Measurements from ENCODE around the gene KCP.

KCP gene

DNA sequence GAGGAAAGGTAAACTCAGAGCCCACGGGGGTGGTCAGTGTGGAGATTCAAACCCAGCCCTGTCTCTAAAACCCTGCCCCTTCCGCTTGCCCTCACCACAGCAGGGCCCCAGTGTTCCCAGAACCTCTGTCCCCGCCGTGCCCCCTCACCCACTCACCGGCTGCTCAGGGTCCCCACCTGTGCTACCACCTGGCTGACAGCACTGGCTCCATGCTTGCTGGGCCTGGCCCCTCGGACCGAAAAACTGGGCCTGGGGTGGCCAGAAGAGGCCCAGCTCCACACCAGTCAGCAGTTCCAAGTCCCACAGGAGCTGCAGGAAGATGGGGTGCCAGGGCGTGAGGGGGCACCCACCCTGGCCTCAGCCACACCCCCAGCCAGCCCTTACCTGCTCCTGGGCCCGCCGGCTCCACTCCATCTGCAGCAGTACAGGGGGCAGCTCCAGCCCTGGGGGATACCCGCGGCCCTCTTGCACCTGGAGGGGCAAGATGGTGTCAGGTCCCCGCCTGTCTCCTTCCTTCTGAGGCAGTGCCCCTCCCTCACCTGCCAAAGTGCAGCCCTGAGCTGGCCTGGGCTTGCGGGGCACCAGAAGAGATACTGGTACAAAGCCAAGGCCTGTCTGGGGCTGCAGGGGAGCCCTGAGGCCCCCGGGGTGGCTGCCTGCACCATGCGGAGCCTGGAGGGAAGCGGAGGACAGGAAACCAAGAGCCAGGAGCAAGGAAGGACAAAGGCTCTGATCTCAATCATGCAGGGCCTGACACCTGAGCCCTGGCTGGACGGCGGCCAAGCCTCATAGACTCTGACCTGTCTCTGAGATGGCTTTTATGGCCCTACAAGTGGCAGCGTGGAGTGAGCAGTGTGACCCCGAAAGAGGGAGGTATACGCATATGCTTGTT is 36.1 kb downstream of the KCP start:
- no peak for DNase-seq (ENCODE audit: low read depth)

DNA sequence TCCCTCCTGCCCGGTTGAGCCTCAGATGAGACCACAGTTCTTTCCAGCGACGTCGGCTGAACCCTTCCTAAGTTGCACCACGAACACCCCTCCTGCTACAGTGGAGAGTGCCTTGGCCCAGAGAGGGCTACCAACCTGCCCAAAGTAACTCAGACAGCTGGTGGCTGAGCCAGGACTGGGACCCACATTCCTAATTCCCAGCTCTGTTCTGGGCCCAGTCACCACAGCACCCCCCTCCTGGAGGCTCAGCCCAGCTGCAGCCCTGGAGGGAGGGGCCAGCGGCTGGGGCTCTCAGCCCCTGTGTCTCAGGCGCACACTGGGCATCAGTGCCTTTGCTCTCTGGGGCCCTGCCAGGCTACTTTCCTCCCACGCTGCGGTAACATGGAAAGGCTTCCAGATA is 37.3 kb downstream of the KCP start:
- no peak for DNase-seq (ENCODE audit: low read depth)

DNA sequence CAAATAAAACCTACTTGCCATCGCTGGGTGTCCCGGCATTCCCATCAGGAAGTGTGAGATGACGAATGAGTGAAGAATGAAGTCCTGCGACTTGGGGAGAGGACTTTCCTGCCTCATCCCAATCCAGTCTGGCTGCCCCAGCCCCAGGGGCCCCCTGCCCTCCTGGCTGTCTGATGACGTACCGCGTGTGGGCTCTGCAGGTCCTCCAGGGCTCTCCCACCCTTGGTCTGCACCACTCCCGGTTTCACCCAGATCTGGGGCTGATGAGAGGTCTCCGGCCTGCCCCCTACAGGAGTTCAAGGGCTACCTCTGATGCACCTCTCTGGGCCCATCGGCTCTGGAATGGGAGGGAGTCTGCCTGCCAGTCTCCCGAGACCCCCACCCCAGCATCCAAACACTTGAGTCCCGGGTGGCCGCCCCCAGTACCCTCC is 38.1 kb downstream of the KCP start:
- no peak for DNase-seq (ENCODE audit: low read depth)

DNA sequence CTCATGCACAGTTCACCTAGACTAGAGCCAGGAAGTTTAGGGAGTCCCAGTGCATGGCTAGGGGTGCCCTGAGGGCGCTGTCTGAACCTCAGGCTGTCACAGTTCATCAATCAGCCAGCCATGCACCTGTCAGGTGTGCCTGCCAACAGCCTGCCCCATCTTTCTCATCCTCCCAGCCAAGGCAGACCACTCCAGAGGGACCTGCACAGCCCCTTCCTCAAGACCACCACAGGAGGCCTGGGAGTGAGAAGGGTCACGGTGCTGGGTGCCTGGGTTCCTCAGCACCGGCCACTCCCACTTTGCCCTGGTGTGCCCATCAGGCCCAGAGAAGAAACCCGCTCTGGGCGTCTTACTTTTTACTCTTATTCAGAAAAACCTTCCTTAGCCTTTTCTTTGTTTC is 39.5 kb downstream of the KCP start:
- no peak for DNase-seq (ENCODE audit: low read depth)

DNA sequence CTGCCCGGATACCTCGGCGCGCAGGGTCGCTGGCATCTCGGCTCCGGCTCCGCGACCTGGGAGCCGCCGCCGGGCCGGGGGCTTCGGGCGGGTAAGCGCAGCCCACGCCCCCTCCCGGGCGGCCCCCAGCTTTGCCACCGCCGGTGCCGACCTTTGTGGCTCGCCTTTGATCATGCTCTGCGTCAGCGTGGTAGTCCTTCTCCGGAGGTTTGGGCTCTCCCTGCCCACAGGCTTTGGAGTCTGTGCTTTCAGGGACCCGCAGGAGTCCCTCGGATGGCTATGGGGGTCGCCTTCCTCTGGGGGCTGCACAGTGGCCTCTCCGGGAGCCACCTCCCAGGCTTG is 40.6 kb downstream of the KCP start:
- DNase-seq (ENCODE audit: low read depth): no peak

DNA sequence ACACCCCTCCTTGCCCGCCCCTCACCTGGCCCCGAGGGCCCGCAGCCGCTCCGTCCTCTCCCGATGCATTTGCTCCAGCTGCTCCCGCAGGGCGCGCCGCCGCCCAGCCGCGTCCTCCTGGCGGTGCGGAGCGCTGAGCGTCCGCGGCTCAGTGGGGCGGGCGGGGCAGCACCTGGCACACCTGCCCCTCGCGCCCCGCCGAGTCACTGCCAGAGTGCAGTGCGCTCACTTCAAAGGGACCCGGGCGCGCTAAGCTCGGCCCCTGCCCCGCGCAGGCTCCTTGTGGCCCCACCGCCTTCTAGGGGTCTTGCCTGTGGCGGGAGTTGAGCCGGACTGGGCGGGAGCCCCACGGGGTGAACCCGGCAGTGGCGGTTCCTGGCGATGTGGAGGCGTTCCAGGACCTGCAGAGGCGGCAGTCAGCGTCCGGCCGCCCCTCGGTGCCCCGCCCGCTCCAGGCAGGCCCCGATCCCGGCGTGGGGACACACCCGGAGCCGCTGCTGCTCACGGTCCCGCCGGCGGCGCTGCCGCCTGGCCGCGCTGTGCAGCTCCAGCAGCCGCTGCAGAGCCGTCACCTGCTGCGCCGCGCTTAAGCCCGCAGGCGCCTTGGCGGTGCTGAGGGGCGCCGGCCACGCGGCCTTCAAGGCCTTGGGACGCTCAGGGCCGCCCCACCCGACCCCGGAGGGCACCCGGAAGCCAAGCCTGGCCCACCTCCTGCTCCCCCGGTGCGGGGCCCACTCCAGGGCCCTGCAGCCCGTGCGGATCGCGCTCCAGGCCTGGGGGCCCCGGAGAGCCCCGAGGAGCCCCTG is 41.2 kb downstream of the KCP start:
- peak; percentile 27 for DNase-seq (ENCODE audit: low read depth)

DNA sequence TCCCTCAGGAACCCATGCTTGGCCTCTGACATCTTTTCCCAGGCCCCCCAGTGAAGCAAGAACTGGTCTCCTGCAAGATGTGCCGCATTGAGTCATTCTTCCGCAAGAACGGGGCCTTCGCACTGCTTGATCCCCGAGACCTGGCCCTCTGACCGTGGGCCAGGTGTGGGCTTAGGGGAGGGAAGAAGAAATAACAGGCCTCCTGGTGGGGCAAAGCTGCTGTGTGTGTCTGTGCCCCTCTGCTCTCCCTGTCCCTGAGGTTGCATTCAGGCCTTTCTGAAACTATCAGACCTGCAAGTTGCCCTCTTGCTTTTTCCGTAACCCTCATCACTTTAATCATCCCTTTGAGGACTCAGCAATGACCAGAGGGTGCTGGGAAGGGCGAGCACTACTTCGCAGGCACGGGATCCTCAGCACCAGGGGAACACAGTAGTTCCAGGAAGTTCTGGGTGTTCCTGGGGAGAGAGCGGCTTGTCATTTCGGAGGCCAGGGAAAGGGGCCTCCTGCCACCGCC is 41.8 kb downstream of the KCP start:
- no peak for DNase-seq (ENCODE audit: low read depth)

DNA sequence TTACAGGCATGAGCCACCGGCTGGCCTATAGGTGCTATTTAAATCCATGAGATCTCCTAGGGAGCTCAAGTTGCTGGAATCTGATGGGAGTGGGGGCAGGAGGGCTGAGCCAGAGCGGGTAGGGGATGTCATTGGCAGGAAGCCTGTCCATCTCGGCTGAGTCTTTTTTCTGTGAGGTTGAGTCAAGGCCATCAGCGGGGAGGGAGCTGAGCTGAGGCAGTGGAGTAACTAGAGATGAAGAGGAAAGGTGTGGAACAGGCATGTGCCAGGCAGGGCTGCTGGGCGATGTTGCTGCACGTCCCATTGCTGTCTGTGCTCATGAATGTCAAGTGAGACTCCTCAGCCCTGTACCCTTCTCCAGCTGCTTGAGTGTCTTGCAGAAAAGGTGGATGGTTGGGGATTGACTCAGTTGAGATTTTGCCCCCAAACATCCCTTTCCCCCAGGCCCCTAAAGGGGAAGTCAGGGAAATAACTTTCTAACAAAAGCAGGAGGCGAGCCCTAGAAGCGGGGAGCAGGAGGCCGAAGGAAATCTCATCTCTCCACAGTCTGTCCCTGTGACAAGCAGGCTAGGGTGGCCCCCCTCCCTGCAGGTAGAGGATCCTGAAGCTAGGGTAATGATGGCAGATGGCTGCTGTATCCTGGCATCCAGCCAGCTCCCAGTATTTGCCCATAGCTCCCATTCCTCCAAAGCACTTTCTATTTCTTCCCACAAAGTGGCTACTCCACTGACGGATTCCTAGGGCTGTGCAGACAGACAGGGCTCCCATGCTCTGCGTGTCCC is 42.5 kb downstream of the KCP start:
- DNase-seq (ENCODE audit: low read depth): no peak

DNA sequence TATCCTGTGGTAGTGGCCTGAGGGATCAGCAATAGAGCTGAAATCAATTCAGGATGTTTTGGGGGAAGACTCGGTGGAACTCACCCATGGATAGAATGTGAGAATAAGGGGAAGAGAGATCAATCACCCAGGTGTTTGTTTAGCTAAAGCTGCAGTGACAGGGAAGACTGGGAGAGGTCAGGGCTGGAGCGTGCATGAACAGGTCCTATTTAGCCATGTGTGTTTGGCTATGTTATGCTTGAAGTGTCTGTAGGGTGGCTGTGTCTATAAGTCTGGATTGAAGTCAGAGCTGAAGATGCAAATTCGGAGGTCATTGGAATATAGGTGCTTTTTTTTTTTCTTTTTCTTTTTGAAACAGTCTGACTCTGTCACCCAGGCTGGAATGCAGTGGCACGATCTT is 43.3 kb downstream of the KCP start:
- no peak for DNase-seq (ENCODE audit: low read depth)

DNA sequence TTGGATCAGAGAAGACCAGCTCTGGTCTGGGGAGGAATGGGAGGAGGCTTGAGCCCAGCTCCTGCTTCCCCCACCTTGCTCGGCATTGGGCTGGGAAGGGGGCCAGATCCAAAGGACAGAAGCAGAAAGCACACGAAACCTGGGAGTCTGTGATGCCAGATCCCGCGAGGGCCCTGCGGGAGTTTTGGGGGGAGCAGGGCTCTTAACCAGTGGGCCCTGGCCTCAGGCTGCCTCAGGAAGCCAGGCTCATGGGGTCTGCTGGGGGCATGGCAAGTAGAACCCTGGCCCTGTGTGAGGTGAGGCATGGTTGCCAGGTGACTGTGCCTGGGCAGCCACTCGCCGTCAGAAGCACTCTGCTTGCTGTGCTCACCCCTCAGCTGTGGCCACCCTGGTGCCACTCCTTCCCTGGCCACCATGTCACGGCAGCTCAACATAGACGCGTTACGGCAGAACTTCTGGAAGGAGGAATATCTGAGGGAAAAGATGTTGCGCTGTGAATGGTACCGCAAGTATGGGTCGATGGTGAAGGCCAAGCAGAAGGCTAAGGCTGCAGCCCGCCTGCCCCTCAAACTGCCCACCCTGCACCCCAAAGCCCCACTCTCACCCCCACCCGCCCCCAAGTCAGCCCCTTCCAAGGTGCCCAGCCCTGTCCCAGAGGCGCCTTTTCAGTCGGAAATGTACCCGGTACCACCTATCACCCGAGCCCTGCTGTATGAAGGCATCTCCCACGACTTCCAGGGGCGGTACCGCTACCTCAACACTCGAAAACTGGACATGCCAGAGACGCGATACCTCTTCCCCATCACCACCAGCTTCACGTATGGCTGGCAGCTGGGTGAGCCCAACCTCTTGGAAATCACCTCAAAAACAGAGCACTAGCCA is 44.3 kb downstream of the KCP start:
- DNase-seq (ENCODE audit: low read depth): no peak

DNA sequence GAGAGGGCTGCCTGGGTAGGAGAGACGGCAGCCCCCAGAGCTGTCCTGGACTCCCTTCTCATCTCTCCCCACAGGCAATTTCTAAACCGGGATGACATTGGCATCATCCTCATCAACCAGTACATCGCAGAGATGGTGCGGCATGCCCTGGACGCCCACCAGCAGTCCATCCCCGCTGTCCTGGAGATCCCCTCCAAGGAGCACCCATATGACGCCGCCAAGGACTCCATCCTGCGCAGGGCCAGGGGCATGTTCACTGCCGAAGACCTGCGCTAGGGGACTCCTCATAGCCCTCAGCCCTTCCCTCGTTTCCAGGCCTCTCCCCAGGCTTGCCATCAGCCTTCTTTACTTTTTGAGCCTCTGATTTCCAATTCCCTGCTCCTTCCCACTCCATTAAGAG is 45.2 kb downstream of the KCP start:
- DNase-seq (ENCODE audit: low read depth): no peak

DNA sequence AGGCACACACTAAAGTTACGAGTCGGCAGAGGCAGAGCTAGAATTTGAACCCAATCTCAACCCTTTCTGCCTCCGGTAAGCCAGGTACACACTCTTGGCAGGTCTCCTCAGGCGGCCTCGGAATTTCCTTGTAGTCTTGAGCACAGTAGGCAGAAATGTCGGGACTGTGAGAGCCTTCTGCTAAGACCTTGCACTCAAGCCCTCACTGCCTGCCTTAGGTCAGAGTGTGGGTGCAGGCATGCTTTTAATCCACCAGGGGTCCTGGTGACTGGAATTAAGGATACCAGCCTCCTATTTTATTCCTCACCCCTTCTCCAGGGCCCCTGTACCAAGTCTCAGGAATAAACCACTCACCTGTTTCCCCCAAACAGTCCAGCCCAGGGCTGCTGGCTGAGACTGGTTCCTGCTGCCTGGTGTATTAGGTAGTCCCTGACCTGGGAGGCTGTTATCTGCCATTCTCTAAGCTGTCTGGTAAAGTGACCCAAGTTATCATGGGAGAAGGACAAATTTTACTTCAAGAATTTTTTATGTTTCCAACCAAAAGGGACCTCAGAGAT is 47.0 kb downstream of the KCP start:
- DNase-seq (ENCODE audit: low read depth): no peak

DNA sequence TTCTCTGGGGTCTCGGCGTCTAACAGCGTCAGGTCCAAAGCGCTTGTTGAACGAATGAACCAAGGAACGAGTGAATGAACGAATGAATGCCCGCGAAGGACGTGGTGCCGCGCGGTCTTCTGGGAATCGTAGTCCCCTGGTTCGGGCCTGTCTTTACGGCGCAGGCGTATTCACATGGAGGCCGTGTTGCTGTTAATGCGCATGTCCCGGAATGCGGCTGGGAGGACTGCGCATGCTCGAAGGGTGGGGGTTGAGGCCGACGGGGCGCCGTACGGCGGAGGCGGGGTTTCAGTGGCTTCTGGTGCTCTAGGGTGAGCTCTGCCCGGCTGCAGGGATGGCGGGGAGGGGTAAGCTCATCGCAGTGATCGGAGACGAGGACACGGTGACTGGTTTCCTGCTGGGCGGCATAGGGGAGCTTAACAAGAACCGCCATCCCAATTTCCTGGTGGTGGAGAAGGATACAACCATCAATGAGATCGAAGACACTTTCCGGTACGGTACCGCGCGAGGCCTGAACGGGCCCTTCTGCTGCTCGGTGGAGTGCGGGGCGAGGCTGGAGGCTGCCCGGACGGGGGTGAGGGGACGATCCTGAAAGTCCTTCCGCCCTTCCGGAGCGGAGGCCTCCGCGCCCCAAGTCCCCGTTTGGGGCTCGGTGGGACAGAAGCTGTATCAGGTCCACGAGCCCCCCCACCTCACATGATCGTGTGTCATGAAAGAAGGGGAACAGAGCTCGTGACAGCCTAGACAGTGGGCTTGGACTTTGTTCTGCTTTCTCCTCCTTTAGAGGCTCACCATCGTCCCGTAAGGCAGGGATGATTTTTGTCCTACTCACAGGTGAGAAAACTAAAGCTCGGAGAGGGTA is 47.7 kb downstream of the KCP start, which contains the start of gene ATP6V1F:
ATP6V1F (plus strand) TSS at position 286 of the 862 bp plus-strand sequence; CDS start at position 335, 49 bp downstream.
- peak; percentile 99 for DNase-seq (ENCODE audit: low read depth)

DNA sequence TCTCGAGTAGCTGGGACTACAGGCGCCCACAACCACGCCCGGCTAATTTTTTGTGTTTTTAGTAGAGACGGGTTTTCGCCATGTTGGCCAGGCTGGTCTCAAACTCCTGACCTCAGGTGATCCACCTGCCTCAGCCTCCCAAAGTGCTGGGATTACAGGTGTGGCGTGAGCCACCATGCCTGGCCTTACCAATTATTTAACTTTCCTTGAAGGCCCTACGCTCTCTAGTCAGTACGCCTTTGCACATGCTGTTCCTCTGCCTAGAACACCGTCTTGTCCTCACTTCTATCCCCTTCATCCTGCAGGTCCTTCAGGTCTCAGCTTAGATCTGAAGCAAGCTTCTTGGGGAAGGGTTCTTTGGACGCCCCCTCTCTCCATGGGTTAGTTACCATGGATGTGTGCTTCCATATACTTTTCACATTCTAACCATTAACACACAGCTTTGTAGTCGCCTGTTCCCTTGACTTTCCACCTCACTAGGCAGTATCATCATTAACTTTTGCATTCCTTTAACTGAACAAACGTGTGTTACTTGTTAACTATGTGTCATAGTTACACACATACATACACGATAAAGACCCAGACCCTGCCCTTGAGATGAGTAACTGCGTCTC is 48.4 kb downstream of the KCP start:
- no peak for DNase-seq (ENCODE audit: low read depth)

DNA sequence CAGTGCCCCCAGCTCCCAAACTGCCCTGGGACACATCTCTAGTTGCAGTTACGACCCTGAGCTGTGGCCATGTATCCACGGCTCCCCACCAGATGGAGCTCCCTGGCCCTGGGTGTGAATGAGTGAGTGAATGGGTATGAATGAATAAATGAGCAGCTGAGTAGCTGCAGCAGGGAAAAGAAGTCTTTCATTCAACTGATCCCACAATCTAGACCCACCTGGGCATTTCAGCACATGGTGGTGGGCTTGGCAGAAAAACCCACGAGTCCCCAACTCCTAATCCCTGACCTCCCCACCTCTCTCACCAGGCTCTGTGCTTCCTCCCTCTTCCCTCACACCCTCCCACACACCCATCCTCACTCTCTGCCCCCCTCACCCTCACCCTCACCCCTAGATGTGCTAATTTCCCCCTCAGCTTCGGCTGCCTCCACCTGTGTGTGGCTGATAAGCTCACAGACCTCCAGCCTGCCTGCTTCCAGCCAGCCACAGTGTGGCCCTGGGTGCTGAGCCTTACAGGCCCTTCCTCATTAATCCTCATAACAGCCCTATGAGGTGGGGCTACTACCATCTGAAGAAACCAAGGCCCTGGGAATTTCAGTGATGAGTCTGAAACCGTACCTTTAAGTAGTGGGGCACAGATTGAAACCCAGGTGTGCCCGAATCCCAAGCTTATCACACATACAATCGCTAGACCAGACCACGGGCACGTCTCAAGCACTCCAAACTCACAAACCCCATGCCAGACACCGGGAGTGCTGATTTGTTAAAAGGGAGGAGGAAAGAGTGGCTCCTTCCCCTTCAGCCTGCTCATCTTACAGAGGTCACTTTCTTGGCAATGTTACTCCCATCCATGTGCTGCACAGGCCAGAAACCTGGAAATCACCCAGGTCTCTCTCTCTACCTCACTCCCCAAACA is 50.1 kb downstream of the KCP start:
- DNase-seq (ENCODE audit: low read depth): no peak

DNA sequence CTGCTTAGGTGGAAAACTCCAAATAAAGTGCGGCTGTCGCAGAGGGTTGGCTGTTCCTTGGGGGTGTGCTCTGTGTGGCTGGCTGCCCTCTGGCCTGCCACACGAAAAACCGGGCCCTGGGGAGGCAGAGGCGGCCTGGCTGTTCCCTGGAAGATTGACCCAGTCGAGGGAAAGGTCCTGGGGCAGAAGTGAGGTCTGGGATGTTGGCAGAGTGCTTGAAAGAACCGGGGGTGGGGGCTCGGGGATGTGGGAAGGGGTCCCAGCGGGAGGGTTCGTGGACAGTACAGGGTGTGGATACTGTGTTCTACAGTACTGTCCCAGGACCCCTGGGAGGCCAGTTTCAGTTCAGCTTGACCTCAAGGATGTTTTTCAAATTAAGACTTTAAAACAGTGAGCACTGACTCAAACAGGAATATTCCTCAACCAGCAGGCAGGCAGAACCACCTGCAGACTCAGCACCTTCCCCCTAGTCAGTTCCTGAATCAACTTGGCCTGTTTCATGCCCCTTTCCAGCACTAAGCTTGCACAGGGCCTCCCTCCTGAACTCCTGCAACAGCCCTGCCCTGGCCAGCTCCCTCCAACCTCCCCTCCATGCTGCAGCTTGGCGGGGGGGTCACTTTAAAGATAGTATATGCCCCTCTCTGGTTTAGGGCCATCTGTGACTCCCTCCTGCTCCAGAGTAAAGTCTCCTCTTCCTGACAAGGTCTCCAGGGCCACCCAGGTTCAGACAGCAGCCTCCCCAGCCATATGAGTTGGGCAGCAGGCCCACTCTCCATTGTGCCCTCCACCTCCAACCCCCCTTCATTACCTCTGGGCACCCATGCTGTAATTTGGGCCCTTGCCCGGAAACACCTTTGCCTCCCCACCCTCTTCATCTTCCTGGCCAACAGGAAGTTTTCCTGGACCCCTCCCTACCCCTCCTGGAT is 51.0 kb downstream of the KCP start:
- DNase-seq (ENCODE audit: low read depth): no peak

Measured in stimulated activated CD8-positive, alpha-beta memory T cell treated with anti-CD3 and anti-CD28 coated beads, Interleukin-12 subunit alpha, Interleukin-12 subunit beta, amount 100 ng/mL, for 4 hours (primary cell).